ENCODE measurements around the gene NTMT1.

Gene NTMT1

DNA sequence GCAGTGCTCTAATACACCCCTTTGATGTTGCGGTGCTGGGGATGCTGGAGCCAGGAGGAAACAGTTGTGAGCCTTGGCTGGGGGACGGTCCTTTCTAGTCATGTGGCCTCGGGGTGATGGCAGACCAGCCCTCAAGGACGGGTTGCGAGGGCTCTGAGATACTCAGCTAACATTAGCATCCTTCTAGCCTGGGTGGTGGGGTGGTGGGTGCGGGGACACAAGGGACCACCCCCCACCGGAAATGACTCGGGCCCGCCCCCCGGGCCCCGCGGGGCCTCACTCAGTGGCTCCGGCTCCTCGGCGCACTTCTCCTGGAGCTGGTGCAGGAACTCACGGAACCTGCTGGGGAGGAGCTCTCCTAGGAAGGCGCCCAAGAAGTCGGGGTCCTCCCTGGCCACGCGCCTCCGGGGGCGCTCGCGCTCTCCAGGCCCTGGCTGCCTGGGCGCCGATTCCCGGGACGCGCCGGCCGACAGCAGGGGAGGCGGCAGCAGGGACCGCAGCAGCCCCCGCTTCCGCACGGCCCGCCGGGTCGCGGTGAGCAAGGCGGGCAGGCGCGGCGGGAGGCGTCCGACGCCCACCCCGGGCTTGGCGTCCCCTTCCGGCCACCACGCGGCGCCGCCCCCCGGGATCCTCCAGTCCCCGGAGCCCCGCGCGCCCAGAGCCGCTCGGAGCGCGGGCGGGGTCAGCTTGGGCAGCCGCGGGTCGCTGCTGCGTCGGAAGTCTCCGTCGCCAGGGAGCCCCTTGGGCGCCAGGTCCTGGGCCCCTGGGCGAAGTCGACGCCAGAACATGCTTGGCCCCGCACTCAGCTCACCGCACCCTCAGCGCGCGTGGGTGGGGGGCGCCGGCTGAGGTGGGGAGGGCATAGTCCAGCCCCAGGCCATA lies 5.9 kb upstream of the NTMT1 start:
- TF ChIP-seq, protein P1, sequence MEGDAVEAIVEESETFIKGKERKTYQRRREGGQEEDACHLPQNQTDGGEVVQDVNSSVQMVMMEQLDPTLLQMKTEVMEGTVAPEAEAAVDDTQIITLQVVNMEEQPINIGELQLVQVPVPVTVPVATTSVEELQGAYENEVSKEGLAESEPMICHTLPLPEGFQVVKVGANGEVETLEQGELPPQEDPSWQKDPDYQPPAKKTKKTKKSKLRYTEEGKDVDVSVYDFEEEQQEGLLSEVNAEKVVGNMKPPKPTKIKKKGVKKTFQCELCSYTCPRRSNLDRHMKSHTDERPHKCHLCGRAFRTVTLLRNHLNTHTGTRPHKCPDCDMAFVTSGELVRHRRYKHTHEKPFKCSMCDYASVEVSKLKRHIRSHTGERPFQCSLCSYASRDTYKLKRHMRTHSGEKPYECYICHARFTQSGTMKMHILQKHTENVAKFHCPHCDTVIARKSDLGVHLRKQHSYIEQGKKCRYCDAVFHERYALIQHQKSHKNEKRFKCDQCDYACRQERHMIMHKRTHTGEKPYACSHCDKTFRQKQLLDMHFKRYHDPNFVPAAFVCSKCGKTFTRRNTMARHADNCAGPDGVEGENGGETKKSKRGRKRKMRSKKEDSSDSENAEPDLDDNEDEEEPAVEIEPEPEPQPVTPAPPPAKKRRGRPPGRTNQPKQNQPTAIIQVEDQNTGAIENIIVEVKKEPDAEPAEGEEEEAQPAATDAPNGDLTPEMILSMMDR (conservative IDR thresholded peaks at IDR 0.05; ENCODE audit: low read depth, low read length), result peak; percentile 32
- H3K4me3 ChIP-seq (ENCODE audit: low read length), result peak overlapping the region; percentile 48
- DNase-seq (ENCODE audit: low read depth), result no peak

DNA sequence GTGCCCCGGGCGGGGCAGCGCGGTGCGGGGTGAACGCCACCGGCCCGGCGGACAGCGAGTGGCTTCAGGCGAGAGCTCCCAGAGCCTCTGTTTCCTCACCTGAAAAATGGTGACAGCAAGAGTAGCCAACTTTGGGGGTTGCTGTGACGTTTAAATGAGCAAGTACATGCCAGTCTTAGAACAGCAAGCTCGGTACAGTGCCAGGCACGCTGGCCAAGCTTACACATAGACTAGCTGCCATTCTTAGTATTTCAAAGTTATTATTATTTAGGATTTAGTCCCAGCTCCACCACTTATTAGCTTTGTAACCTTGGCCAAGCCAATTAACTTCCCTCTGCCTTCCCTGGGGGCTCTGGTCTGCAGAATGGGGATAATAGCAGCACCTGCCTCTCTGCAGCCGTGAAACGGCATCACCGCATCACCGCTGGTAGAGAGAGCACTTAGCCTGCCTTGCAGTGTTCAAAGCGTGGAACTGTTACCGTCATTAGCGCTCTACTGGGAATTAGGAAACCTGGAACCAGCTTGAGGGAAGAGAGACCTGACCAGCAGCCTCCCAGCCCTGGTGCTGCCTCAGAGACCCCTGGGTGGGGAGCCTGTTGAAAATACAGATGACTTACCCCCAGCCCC lies 5.2 kb upstream of the NTMT1 start, which contains the start of gene C9orf50:
Gene C9orf50, minus strand, starts transcription at position 433 of the 627 bp plus-strand sequence. CDS start 527 bp downstream, outside the sequence.
- peak within 1 kb of the TSS; percentile 48 for H3K4me3 ChIP-seq (ENCODE audit: low read length)
- TF ChIP-seq, protein P1 (conservative IDR thresholded peaks at IDR 0.05; ENCODE audit: low read depth, low read length), result no peak
- DNase-seq (ENCODE audit: low read depth), result no peak

DNA sequence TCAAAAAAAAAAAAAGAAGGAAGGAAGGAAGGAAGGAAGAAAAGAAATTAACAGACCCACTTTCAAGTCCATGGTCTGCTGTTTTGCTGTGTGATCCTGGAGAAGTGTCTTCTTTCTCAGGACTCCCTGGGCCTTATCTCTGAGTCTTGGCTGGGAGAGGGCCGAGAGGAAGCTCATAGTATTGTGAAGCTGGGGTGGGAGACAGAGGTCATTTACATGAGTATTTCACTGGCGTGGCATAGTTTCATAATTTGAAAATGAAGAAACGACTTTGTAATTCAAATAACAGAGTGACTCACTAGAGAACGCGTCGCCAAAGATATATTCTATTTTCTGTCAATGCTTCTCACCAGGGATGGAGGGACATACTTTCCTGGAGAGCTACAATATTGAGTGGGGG lies 2.6 kb upstream of the NTMT1 start:
- TF ChIP-seq, protein P1 (conservative IDR thresholded peaks at IDR 0.05; ENCODE audit: low read depth, low read length), result no peak
- DNase-seq (ENCODE audit: low read depth), result no peak
- no peak overlapping the region for H3K4me3 ChIP-seq (ENCODE audit: low read length)

DNA sequence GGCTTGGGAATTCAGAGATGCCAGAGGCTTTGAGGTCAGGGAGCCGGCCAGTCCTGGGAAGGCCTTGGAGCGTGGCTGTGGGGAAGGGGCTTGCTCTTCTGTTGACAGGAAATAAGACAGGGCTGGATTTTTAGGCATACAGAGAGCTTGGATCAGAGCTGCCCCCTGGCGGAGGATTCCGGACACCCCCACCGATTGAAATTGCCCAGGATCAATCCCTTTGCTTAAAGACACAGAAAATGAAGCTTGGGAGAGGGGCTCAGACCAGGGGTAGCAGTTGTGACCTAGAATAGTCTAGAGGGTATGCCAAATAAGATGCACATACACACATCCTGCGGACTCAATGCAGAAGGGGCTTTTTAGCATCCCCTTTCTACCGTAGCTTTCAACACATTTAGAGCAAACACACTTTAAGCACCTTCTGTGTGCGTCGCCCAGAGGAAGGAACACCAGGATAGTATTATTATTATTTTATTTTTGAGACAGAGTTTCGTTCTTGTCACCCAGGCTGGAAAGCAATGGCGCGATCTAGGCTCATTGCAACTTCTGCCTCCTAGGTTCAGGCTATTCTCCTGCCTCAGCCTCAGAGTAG lies 1.7 kb upstream of the NTMT1 start:
- H3K4me3 ChIP-seq (ENCODE audit: low read length), result no peak overlapping the region
- no peak for DNase-seq (ENCODE audit: low read depth)
- TF ChIP-seq, protein P1 (conservative IDR thresholded peaks at IDR 0.05; ENCODE audit: low read depth, low read length), result peak; percentile 92

DNA sequence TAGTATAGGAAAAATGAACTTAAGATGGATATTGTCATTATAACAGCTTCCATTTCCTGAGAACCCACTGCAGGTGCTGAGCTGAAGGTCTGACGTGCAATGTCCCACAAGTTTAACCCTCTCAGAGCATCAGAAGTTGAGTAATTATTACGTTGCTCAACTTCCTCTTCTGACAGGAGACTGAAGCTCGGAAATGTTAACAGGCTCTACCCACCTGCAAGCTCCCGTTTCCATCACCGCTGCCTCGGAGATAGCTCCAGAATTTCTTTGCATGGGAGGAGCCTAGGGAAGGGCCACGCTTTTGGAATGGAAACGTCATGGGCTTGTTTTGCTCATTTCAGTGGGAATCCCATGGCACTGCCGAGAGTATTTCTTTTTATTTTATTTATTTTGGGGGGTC lies 1.0 kb upstream of the NTMT1 start:
- H3K4me3 ChIP-seq (ENCODE audit: low read length), result no peak overlapping the region
- no peak for DNase-seq (ENCODE audit: low read depth)
- TF ChIP-seq, protein P1 (conservative IDR thresholded peaks at IDR 0.05; ENCODE audit: low read depth, low read length), result no peak

DNA sequence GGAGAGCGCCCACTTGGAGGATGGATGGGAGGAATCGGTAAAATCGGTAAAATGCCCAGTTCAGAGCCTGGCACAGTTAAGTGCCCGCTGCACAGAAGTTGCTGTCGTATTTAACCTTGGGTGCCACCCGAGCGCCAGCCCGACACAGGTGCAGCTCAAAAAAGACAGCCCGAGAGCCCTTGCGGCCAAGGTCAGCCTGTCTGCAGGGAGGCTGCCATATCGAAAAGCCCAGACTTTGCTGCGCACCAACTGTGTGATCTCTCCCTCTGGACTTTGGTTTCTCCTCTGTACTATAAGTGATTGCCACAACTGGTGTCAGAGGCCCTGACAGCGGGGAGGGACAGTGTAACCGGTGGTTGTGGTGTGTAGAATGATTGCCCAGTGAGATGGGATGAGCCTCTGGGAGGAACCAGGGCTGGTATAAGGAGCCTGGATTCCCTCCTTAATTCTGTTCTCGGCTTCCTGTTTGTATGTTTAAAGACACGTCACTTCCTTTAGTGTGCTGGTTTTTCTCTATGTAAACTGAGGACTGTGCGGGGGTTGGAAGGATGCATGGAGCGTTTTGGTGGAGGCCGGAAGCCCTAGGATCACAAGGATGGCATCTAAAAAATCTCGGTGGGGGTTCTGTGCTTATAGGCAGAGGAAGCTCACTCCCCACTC lies 792 bp downstream of the NTMT1 start:
- H3K4me3 ChIP-seq (ENCODE audit: low read length), result peak overlapping the region; percentile 90

More for the DNA sequence above, 792 bp downstream of the NTMT1 start:
- TF ChIP-seq, protein P1 (conservative IDR thresholded peaks at IDR 0.05; ENCODE audit: low read depth, low read length), result no peak
- no peak for DNase-seq (ENCODE audit: low read depth)
